ENCODE data around the gene SNX30. TPM values are rescaled to one million over a fixed set of nuclear protein-coding genes. Genes with fewer than 3 reads are reported as not detected.

Gene SNX30
- total RNA-seq, 1 donor from 2014 or later = 10.7 TPM

- intact Hi-C loops (cut with DNase I) = no loop called here
- ATAC-seq (no peak), DNase-seq (ENCODE audit: low spot score) (no peak)
Measured at GRCh38 chr9:112848316-112849151, 98.0 kb downstream of the SNX30 start.

GRCh38 chr9:112849363-112849922 is 98.9 kb downstream of the SNX30 start:
- intact Hi-C loops (cut with DNase I) = no loop called here

GRCh38 chr9:112850840-112851239 is 100.3 kb downstream of the SNX30 start:
- intact Hi-C loops (cut with DNase I) = no loop called here
- ATAC-seq = no peak
- no peak for DNase-seq (ENCODE audit: low spot score)

More at GRCh38 chr9:112849363-112849922, 98.9 kb downstream of the SNX30 start:
- ATAC-seq (no peak), DNase-seq (ENCODE audit: low spot score) (no peak)

GRCh38 chr9:112852741-112853504 is 102.4 kb downstream of the SNX30 start:
- DNase-seq (ENCODE audit: low spot score) = no peak
- ATAC-seq = no peak
- intact Hi-C loops (cut with DNase I) = loop anchor here (2.0 kb wide), 1 partner anchor 44 kb away; no protein-coding TSS in a partner anchor

GRCh38 chr9:112853882-112854585 is 103.5 kb downstream of the SNX30 start:
- intact Hi-C loops (cut with DNase I) = loop anchor here (2.0 kb wide), 1 partner anchor 43 kb away; no protein-coding TSS in a partner anchor
- ATAC-seq (no peak), DNase-seq (ENCODE audit: low spot score) (no peak)

GRCh38 chr9:112854657-112855056 is 104.1 kb downstream of the SNX30 start:
- ATAC-seq (no peak), DNase-seq (ENCODE audit: low spot score) (no peak)
- intact Hi-C loops (cut with DNase I) = no loop called here

- intact Hi-C loops (cut with DNase I) = no loop called here
- ATAC-seq (no peak), DNase-seq (ENCODE audit: low spot score) (no peak)
Measured at GRCh38 chr9:112856200-112856599, 105.6 kb downstream of the SNX30 start.

GRCh38 chr9:112856843-112857242 is 106.3 kb downstream of the SNX30 start:
- DNase-seq (ENCODE audit: low spot score) = no peak
- intact Hi-C loops (cut with DNase I) = no loop called here
- ATAC-seq = no peak

GRCh38 chr9:112858005-112858404 is 107.4 kb downstream of the SNX30 start:
- ATAC-seq (no peak), DNase-seq (ENCODE audit: low spot score) (no peak)
- intact Hi-C loops (cut with DNase I) = no loop called here

- ATAC-seq = peak; percentile 68
- no peak for DNase-seq (ENCODE audit: low spot score)
- intact Hi-C loops (cut with DNase I) = no loop called here
Measured at GRCh38 chr9:112858625-112859147, 108.1 kb downstream of the SNX30 start.

- intact Hi-C loops (cut with DNase I) = no loop called here
- DNase-seq (ENCODE audit: low spot score) (no peak), ATAC-seq (no peak)
Measured at GRCh38 chr9:112860451-112860850, 109.9 kb downstream of the SNX30 start.

GRCh38 chr9:112861155-112861554 is 110.6 kb downstream of the SNX30 start:
- intact Hi-C loops (cut with DNase I) = no loop called here
- ATAC-seq (peak; percentile 7), DNase-seq (ENCODE audit: low spot score) (no peak)

GRCh38 chr9:112861638-112862555 is 111.3 kb downstream of the SNX30 start:
- intact Hi-C loops (cut with DNase I) = no loop called here
- peak; percentile 68 for ATAC-seq
- no peak for DNase-seq (ENCODE audit: low spot score)

- DNase-seq (ENCODE audit: low spot score) (no peak), ATAC-seq (peak; percentile 59)
- intact Hi-C loops (cut with DNase I) = no loop called here
Measured at GRCh38 chr9:112863214-112863613, 112.7 kb downstream of the SNX30 start.

- DNase-seq (ENCODE audit: low spot score) (no peak), ATAC-seq (no peak)
- intact Hi-C loops (cut with DNase I) = no loop called here
Measured at GRCh38 chr9:112863746-112864145, 113.2 kb downstream of the SNX30 start.

GRCh38 chr9:112864403-112864802 is 113.8 kb downstream of the SNX30 start:
- no peak for DNase-seq (ENCODE audit: low spot score)
- intact Hi-C loops (cut with DNase I) = no loop called here
- ATAC-seq = no peak

- intact Hi-C loops (cut with DNase I) = no loop called here
- no peak for ATAC-seq
- DNase-seq (ENCODE audit: low spot score) = no peak
Measured at GRCh38 chr9:112864982-112865381, 114.4 kb downstream of the SNX30 start.

- ATAC-seq = no peak
- intact Hi-C loops (cut with DNase I) = no loop called here
- no peak for DNase-seq (ENCODE audit: low spot score)
Measured at GRCh38 chr9:112866662-112867274, 116.2 kb downstream of the SNX30 start.
